HepG2 (cell line): ENCODE data around the gene HOXC10. TPM values are rescaled to one million over a fixed set of nuclear protein-coding genes. Genes with fewer than 3 reads are reported as not detected.
A peak's percentile ranks its signal among the peaks of the same experiment; 100 is the strongest.

Source experiments
- ATAC-seq: fragments of 200-7000 bp; cut with Tn5 transposase; 3 replicates; pipeline ENCODE4 v1.9.1; 2020; ENCODE audit warnings: mild to moderate bottlenecking, moderate library complexity
- BruUV-seq: library from RNA; stranded (reverse); fragments of 400-500 nt; replicated peaks from 2 replicates; lab custom pipeline; 2021; lab: Mats Ljungman, UMichigan
- CTCF ChIA-PET: fragments of 300-600 bp; formaldehyde crosslinking; extraction: SDS; loops from one replicate; lab custom pipeline; 2021; ENCODE audit warnings: low total read pairs, inconsistent platforms, low intra/inter-chr PET ratio; lab: Yijun Ruan, JAX
- POLR2A ChIA-PET: fragments of 350-600 bp; sonication (Branson Sonifier 250); formaldehyde crosslinking; loops from one replicate; lab custom pipeline; 2020; ENCODE audit warnings: antibody characterized with exemption, inconsistent platforms; lab: Yijun Ruan, JAX
- DNase-seq: peaks from one replicate; pipeline ENCODE4 v3.0.0-alpha.2; 2015; ENCODE audit warnings: low spot score
- FAIRE-seq: peaks from 3 replicates; lab custom pipeline; 2011; peaks lifted over from hg19 to GRCh38; lab: Jason Lieb, UNC
- H2AFZ ChIP-seq: one replicate; pipeline ENCODE4 v1.6.1; 2011; ENCODE audit warnings: low read length, inconsistent platforms
- H3K27ac ChIP-seq: fragments of 300-600 bp; 3 replicates; pipeline ENCODE4 v1.8.0; 2011; ENCODE audit warnings: mixed run types, mild to moderate bottlenecking, mixed read lengths, low read length, inconsistent platforms; ENCODE audit not compliant: insufficient read depth; ENCODE audit errors: extremely low read length
- H3K27me3 ChIP-seq, 2 experiments: fragments of 200-600 bp in 1 of 2; 2 replicates in 1 of 2; 3 replicates in 1 of 2; pipeline versions ENCODE4 v1.6.0 to v1.8.0; 2011; ENCODE audit warnings: low read length in 2 of 2, mild to moderate bottlenecking in 2 of 2, moderate library complexity in 2 of 2, inconsistent platforms in 1 of 2; ENCODE audit not compliant: insufficient read depth in 2 of 2, control insufficient read depth in 1 of 2
- H3K36me3 ChIP-seq, 2 experiments: fragments of 200-600 bp in 1 of 2; replicated peaks in 1 of 2; 2 replicates in 1 of 2; 3 replicates in 1 of 2; pipeline versions ENCODE4 v1.5.1 to v1.8.0; 2011; ENCODE audit warnings: low read length in 2 of 2, inconsistent platforms in 1 of 2; ENCODE audit not compliant: insufficient read depth in 2 of 2, control insufficient read depth in 1 of 2
- H3K4me1 ChIP-seq: 2 replicates; pipeline ENCODE4 v1.5.1; 2012; ENCODE audit warnings: low read length, inconsistent platforms; ENCODE audit not compliant: insufficient read depth
- H3K4me2 ChIP-seq: 2 replicates; pipeline ENCODE4 v1.6.0; 2011; ENCODE audit warnings: low read depth, low read length, inconsistent platforms
- H3K4me3 ChIP-seq, 3 experiments: fragments of 200-600 bp in 1 of 3; sonication (generic), shearing (Covaris generic) in 1 of 3; replicated peaks in 1 of 3; 2 replicates each; pipeline ENCODE4 v1.5.1; 2011 to 2016; ENCODE audit warnings: low read length in 3 of 3, inconsistent platforms in 2 of 3, low read depth in 2 of 3, mild to moderate bottlenecking in 2 of 3, control low read depth in 1 of 3, mixed read lengths in 1 of 3; ENCODE audit not compliant: insufficient read depth in 1 of 3
- H3K79me2 ChIP-seq: one replicate; pipeline ENCODE4 v1.6.1; 2011; ENCODE audit warnings: low read length, inconsistent platforms; ENCODE audit not compliant: insufficient read depth
- H3K9ac ChIP-seq: 2 replicates; pipeline ENCODE4 v1.6.0; 2011; ENCODE audit warnings: mild to moderate bottlenecking, low read depth, low read length, inconsistent platforms; ENCODE audit not compliant: insufficient read depth
- H3K9me3 ChIP-seq: 2 replicates; pipeline ENCODE4 v1.5.1; 2012; ENCODE audit warnings: mild to moderate bottlenecking, low read length
- H4K20me1 ChIP-seq: 2 replicates; pipeline ENCODE4 v1.6.0; 2011; ENCODE audit warnings: inconsistent platforms, mild to moderate bottlenecking, low read length, moderate library complexity; ENCODE audit not compliant: insufficient read depth
- EZH2 ChIP-seq: conservative IDR thresholded peaks from 2 replicates; pipeline ENCODE4 v1.6.1; 2012; ENCODE audit warnings: mild to moderate bottlenecking, low read depth, low read length, moderate library complexity
- MAFF ChIP-seq: IDR thresholded peaks from 2 replicates; pipeline ENCODE4 v1.6.1; 2011; ENCODE audit warnings: low read depth, low read length, improper control_type of control experiment
- MLLT10 ChIP-seq: sonication (generic); formaldehyde crosslinking; IDR thresholded peaks from 2 replicates; pipeline ENCODE4 v1.4.0; 2020; ENCODE audit warnings: missing genetic modification reagents
- RFX5 ChIP-seq: IDR thresholded peaks from 2 replicates; pipeline ENCODE4 v1.6.1; 2011; ENCODE audit warnings: low read depth, low read length, improper control_type of control experiment
- ZBTB40 ChIP-seq, 2 experiments: fragments of 450-650 bp in 1 of 2; sonication (generic) in 1 of 2; formaldehyde crosslinking in 1 of 2; IDR thresholded peaks; 2 replicates each; pipeline versions ENCODE4 v1.6.1 to v1.8.0; 2016 to 2022; ENCODE audit warnings: antibody characterized with exemption in 1 of 2, mild to moderate bottlenecking in 1 of 2, missing genetic modification reagents in 1 of 2
- whole genome bisulfite sequencing: methylation state at CpG from one replicate; pipeline ENCODE4 v1.1.6; 2017; ENCODE audit warnings: low lambda C conversion rate; 5-methylcytosine and 5-hydroxymethylcytosine counted together
- in situ Hi-C: cut with HindIII; loops from 2 replicates; pipeline ENCODE4 v1.10.0; 2017; ENCODE audit warnings: low pct_unique_long_range_greater_than_20kb; ENCODE audit not compliant: extremely low pct_ligation_motif_present
- intact Hi-C: fragments of 100-400 bp; cut with micrococcal nuclease; formaldehyde crosslinking; loops from one replicate; pipeline ENCODE4 v1.10.0; 2022; ENCODE audit not compliant: unreplicated experiment
- polyA plus RNA-seq, 8 experiments: library from polyadenylated mRNA; depleted of rRNA in 3 of 8; stranded (reverse) in 7 of 8; unstranded in 1 of 8; fragments of >200 nt; fragmentation: Illumina TruSeq in 4 of 8; extraction: Trizol in 4 of 8; gene quantifications; 2 replicates each; pipeline versions ENCODE4 v1.2.1 to v1.2.3, GENCODE V29; 2011 to 2016; ENCODE audit warnings: low read depth in 4 of 8, missing spikeins in 1 of 8, mixed read lengths in 1 of 8; ENCODE audit not compliant: insufficient read depth in 1 of 8
- total RNA-seq, 5 experiments: library from RNA; depleted of rRNA; stranded (reverse); fragments of >200 nt; fragmentation: Illumina TruSeq; extraction: Trizol; gene quantifications; 2 replicates each; pipeline ENCODE4 v1.2.3, GENCODE V29; 2016; ENCODE audit warnings: low read depth in 1 of 5

HOXC10 gene
- total and polyA plus RNA-seq, 2 of the 13 experiments (the other 11 are each of a cell fraction or from before 2014, with no cell fraction given): not detected

GRCh38 chr12:53935383-53936341 is 49.3 kb upstream of the HOXC10 start:
- FAIRE-seq (no peak), ATAC-seq (no peak), DNase-seq (no peak)
- Histone ChIP-seq H3K4me1 (no peaks in the 10 kb centered on the region), H3K4me3 (no peak overlapping the region), H3K9ac (no peak overlapping the region), H3K9me3 (no peaks in the 10 kb centered on the region), H3K36me3 (no peaks in the 10 kb centered on the region), H3K4me2 (no peak overlapping the region), H3K79me2 (no peaks in the 10 kb centered on the region), H3K27ac (no peak overlapping the region), H2AFZ (no peak overlapping the region), H4K20me1 (no peaks in the 10 kb centered on the region), H3K27me3 (peaks cover 7 to 94% of the 10 kb centered on the region in 2 experiments; a peak in 4 of 5 replicates)
- in situ Hi-C loops (loop anchor here (25.0 kb wide), 1 partner anchor 148 kb away; no protein-coding TSS in a partner anchor), intact Hi-C loops (no loop called here)
- ChIA-PET POLR2A (no interaction called here), CTCF (no interaction called here)
- no TSS peak for BruUV-seq
- TF ChIP-seq EZH2: 0 out of 2 replicates have a peak, but pooled peaks have one; percentile 18
- TF ChIP-seq MAFF: no peak
- WGBS: 49% methylated on average over 49 of the region's 49 CpGs

- BruUV-seq: no TSS peak
- no peak overlapping the region for H3K27ac ChIP-seq
- 26% methylated on average over 12 of the region's 12 CpGs for WGBS
- ChIA-PET POLR2A (no interaction called here), CTCF (no interaction called here)
- no peaks in the 10 kb centered on the region for H3K79me2 ChIP-seq
- H3K36me3 ChIP-seq: no peaks in the 10 kb centered on the region
- peaks cover 7 to 94% of the 10 kb centered on the region in 2 experiments; a peak in 4 of 5 replicates for H3K27me3 ChIP-seq
- in situ Hi-C loops: loop anchor here (25.0 kb wide), 1 partner anchor 150 kb away; no protein-coding TSS in a partner anchor
- no peak overlapping the region for H3K4me2 ChIP-seq
- no peaks in the 10 kb centered on the region for H3K4me1 ChIP-seq
- H2AFZ ChIP-seq: no peak overlapping the region
- no peaks in the 10 kb centered on the region for H3K9me3 ChIP-seq
- no peak overlapping the region for H3K9ac ChIP-seq
- no peak overlapping the region for H3K4me3 ChIP-seq
- intact Hi-C loops: no loop called here
- DNase-seq (no peak), ATAC-seq (no peak), FAIRE-seq (no peak)
- H4K20me1 ChIP-seq: no peaks in the 10 kb centered on the region
- no peak for TF ChIP-seq MLLT10 (CRISPR knock-in tag)
- TF ChIP-seq RFX5: no peak
- TF ChIP-seq ZBTB40 (IDR thresholded peaks at IDR 0.05): no peak
- no peak for TF ChIP-seq ZBTB40 (CRISPR knock-in tag; IDR thresholded peaks at IDR 0.05)
These were observed 47.8 kb upstream of the HOXC10 start for GRCh38 chr12:53937099-53937498.
